Gastroesophageal sphincter (tissue), 4 donors: ENCODE measurements around the gene FBLIM1. TPM values are rescaled to one million over a fixed set of nuclear protein-coding genes. Genes with fewer than 3 reads are reported as not detected.
A peak's percentile ranks its signal among the peaks of the same experiment; 100 is the strongest.
"Not testable (repeated sequence)": the region's sequence is repeated elsewhere in the genome, so short reads cannot be mapped to it uniquely, and the experiment has no call there.

Experiments used
- ATAC-seq: fragments of 150-250 bp; one replicate; pipeline ENCODE4 v1.9.1; 2016; ENCODE audit warnings: mild to moderate bottlenecking, moderate library complexity
- H3K27ac ChIP-seq, 4 donors: fragments of 200-600 bp; sonication (generic) in 3 of 4; 1 replicate in 3 of 4; 2 replicates in 1 of 4; pipeline ENCODE4 v1.5.1; 2016 to 2019
- H3K27me3 ChIP-seq: fragments of 200-600 bp; sonication (generic); one replicate; pipeline ENCODE4 v1.5.1; 2019
- H3K36me3 ChIP-seq, 2 donors: fragments of 200-600 bp; sonication (generic); one replicate each; pipeline ENCODE4 v1.5.1; 2019; ENCODE audit warnings: control low read depth in 1 of 2
- H3K4me1 ChIP-seq, 3 donors: fragments of 200-600 bp; sonication (generic); 1 replicate in 2 of 3; 2 replicates in 1 of 3; pipeline ENCODE4 v1.5.1; 2016 to 2019; ENCODE audit warnings: control low read depth in 2 of 3
- H3K4me3 ChIP-seq, 2 donors: fragments of 200-600 bp; sonication (generic); one replicate each; pipeline ENCODE4 v1.5.1; 2019; ENCODE audit warnings: mild to moderate bottlenecking in 1 of 2, moderate library complexity in 1 of 2
- H3K9me3 ChIP-seq, 3 donors: fragments of 200-600 bp; sonication (generic); one replicate each; pipeline ENCODE4 v1.5.1; 2017 to 2019; ENCODE audit warnings: control low read depth in 2 of 3
- CTCF ChIP-seq, 4 experiments: fragments of 200-600 bp in 2 of 4; fragments of 450-650 bp in 2 of 4; sonication (generic) in 1 of 4; IDR thresholded peaks; one replicate each; pipeline ENCODE4 v1.5.1; 2017 to 2019; ENCODE audit warnings: antibody characterized with exemption in 4 of 4, mild to moderate bottlenecking in 2 of 4, moderate library complexity in 2 of 4
- EP300 ChIP-seq: sonication (generic); formaldehyde crosslinking; IDR thresholded peaks from one replicate; pipeline ENCODE4 v1.6.1; 2017; ENCODE audit warnings: antibody characterized with exemption, mild to moderate bottlenecking
- POLR2A ChIP-seq, 2 donors: fragments of 450-650 bp; IDR thresholded peaks; one replicate each; pipeline ENCODE4 v1.6.1; 2017; ENCODE audit warnings: antibody characterized with exemption in 2 of 2, mild to moderate bottlenecking in 2 of 2, moderate library complexity in 1 of 2
- POLR2AphosphoS5 ChIP-seq: sonication (generic); formaldehyde crosslinking; IDR thresholded peaks from one replicate; pipeline ENCODE4 v1.6.1; 2017; ENCODE audit warnings: antibody characterized with exemption
- WGBS, 2 donors: methylation state at CpG; one replicate each; pipeline ENCODE4 v1.1.5; 2018; ENCODE audit warnings: low coverage in 1 of 2; 5-methylcytosine and 5-hydroxymethylcytosine counted together
- total RNA-seq, 4 donors: library from RNA; depleted of rRNA; stranded (reverse); fragments of >200 nt; gene quantifications; one replicate each; pipeline ENCODE4 v1.1.0, GENCODE V29; 2016

Gene FBLIM1
- total RNA-seq, 4 donors from 2014 or later = 40.4 to 106 (median 47.0) TPM

GRCh38 chr1:15803380-15803779 lies 44.8 kb downstream of the FBLIM1 start:
- H3K9me3 ChIP-seq = no peaks in the 10 kb centered on the region
- no peak for TF ChIP-seq POLR2A (IDR thresholded peaks at IDR 0.05)
- peak in 3 of 4 experiments; percentile 15 to 36 (median 33) for TF ChIP-seq CTCF (IDR thresholded peaks at IDR 0.05)

GRCh38 chr1:15804060-15804459 lies 45.5 kb downstream of the FBLIM1 start:
- TF ChIP-seq POLR2AphosphoS5 (no peak), POLR2A (IDR thresholded peaks at IDR 0.05) (no peak), EP300 (no peak), CTCF (IDR thresholded peaks at IDR 0.05) (no peak)
- Histone ChIP-seq H3K4me1 (peaks cover 0 to 23% (median 21%) of the 10 kb centered on the region in 3 donors), H3K27me3 (no peaks in the 10 kb centered on the region), H3K4me3 (no peak overlapping the region), H3K27ac (no peak overlapping the region), H3K9me3 (no peaks in the 10 kb centered on the region), H3K36me3 (no peaks in the 10 kb centered on the region)
- no peak for ATAC-seq
- WGBS, 2 donors = 86 to 88% methylated on average over 5 to 6 of the region's 8 CpGs

More at GRCh38 chr1:15803380-15803779, 44.8 kb downstream of the FBLIM1 start:
- ATAC-seq = no peak
- Histone ChIP-seq H3K27me3 (no peaks in the 10 kb centered on the region), H3K4me1 (peaks cover 0 to 30% (median 25%) of the 10 kb centered on the region in 3 donors), H3K4me3 (no peak overlapping the region), H3K36me3 (no peaks in the 10 kb centered on the region), H3K27ac (no peak overlapping the region)
- WGBS, 2 donors = 20 to 60% methylated on average over 1 of the region's 4 CpGs

GRCh38 chr1:15807121-15807520 lies 48.5 kb downstream of the FBLIM1 start:
- no peaks in the 10 kb centered on the region for H3K36me3 ChIP-seq
- peaks cover 0 to 6% (median 0%) of the 10 kb centered on the region in 3 donors for H3K4me1 ChIP-seq
- H3K27me3 ChIP-seq = no peaks in the 10 kb centered on the region
- H3K9me3 ChIP-seq = no peaks in the 10 kb centered on the region
- no peak for ATAC-seq
- 90 to 100% methylated on average over 2 to 10 of the region's 10 CpGs for WGBS, 2 donors
- TF ChIP-seq CTCF (IDR thresholded peaks at IDR 0.05) (no peak), EP300 (no peak), POLR2AphosphoS5 (no peak), POLR2A (IDR thresholded peaks at IDR 0.05) (no peak)
- H3K4me3 ChIP-seq = no peak overlapping the region
- H3K27ac ChIP-seq = no peak overlapping the region

GRCh38 chr1:15807549-15807948 lies 49.0 kb downstream of the FBLIM1 start, which contains the start of gene UQCRHL:
TSS of gene UQCRHL (minus strand) at chr1:15807649. CDS start at chr1:15807649, 0 bp downstream.
- H3K36me3 ChIP-seq, H3K27me3 ChIP-seq, H3K9me3 ChIP-seq, H3K4me3 ChIP-seq, H3K4me1 ChIP-seq, ATAC-seq, H3K27ac ChIP-seq: not testable (repeated sequence)
- WGBS, 2 donors = 77 to 100% methylated on average over 6 to 8 of the region's 11 CpGs

GRCh38 chr1:15808955-15809354 lies 50.4 kb downstream of the FBLIM1 start:
- Histone ChIP-seq H3K4me3 (no peak overlapping the region), H3K9me3 (no peaks in the 10 kb centered on the region), H3K27ac (no peak overlapping the region), H3K36me3 (no peaks in the 10 kb centered on the region), H3K27me3 (no peaks in the 10 kb centered on the region), H3K4me1 (peaks cover 0 to 6% (median 0%) of the 10 kb centered on the region in 3 donors)
- WGBS, 2 donors = 80 to 100% methylated on average over 1 of the region's 1 CpG
- no peak for TF ChIP-seq CTCF (IDR thresholded peaks at IDR 0.05)
- no peak for ATAC-seq
